ENCODE measurements around the gene HARS2.
"Not testable (repeated sequence)": the region's sequence is repeated elsewhere in the genome, so short reads cannot be mapped to it uniquely, and the experiment has no call there.

The HARS2 gene

GRCh38 chr5:140690941-140691924, at the start of gene HARS2, which contains the start of gene HARS1:
Gene HARS2 (plus strand): TSS chr5:140691455. CDS start chr5:140691649, 194 bp downstream.
Gene HARS1 (minus strand): TSS chr5:140691370. CDS start chr5:140691304, 66 bp downstream.
- in situ Hi-C loops (cut with MboI; ENCODE audit: low pct_unique_long_range_greater_than_20kb, low sequenced_read_pairs), result no loop called here
- peak; percentile 96 for DNase-seq

GRCh38 chr5:140641716-140642115, 49.5 kb upstream of the HARS2 start:
- no peak for DNase-seq
- in situ Hi-C loops (cut with MboI; ENCODE audit: low pct_unique_long_range_greater_than_20kb, low sequenced_read_pairs), result no loop called here

- no peak for DNase-seq
- in situ Hi-C loops (cut with MboI; ENCODE audit: low pct_unique_long_range_greater_than_20kb, low sequenced_read_pairs), result no loop called here
These were observed 48.5 kb upstream of the HARS2 start for GRCh38 chr5:140642718-140643117.

GRCh38 chr5:140647042-140647419, 44.2 kb upstream of the HARS2 start:
- no peak for DNase-seq
- in situ Hi-C loops (cut with MboI; ENCODE audit: low pct_unique_long_range_greater_than_20kb, low sequenced_read_pairs), result no loop called here

- in situ Hi-C loops (cut with MboI; ENCODE audit: low pct_unique_long_range_greater_than_20kb, low sequenced_read_pairs), result no loop called here
- no peak for DNase-seq
These were observed 32.4 kb upstream of the HARS2 start for GRCh38 chr5:140658870-140659269.

GRCh38 chr5:140660371-140660770, 30.9 kb upstream of the HARS2 start:
- in situ Hi-C loops (cut with MboI; ENCODE audit: low pct_unique_long_range_greater_than_20kb, low sequenced_read_pairs); DNase-seq: not testable (repeated sequence)

GRCh38 chr5:140664030-140664358, 27.3 kb upstream of the HARS2 start:
- DNase-seq, result no peak
- in situ Hi-C loops (cut with MboI; ENCODE audit: low pct_unique_long_range_greater_than_20kb, low sequenced_read_pairs), result no loop called here

- DNase-seq, result peak; percentile 97
- in situ Hi-C loops (cut with MboI; ENCODE audit: low pct_unique_long_range_greater_than_20kb, low sequenced_read_pairs), result no loop called here
These were observed 26.7 kb upstream of the HARS2 start, which contains the start of gene WDR55 for GRCh38 chr5:140664359-140665119. Gene WDR55 (plus strand): TSS chr5:140664904. CDS start chr5:140664913, 9 bp downstream.

- DNase-seq; in situ Hi-C loops (cut with MboI; ENCODE audit: low pct_unique_long_range_greater_than_20kb, low sequenced_read_pairs): not testable (repeated sequence)
These were observed 20.2 kb upstream of the HARS2 start for GRCh38 chr5:140671035-140671434.

GRCh38 chr5:140671472-140672125, 19.7 kb upstream of the HARS2 start:
- DNase-seq, result no peak
- in situ Hi-C loops (cut with MboI; ENCODE audit: low pct_unique_long_range_greater_than_20kb, low sequenced_read_pairs), result no loop called here

- no peak for DNase-seq
- in situ Hi-C loops (cut with MboI; ENCODE audit: low pct_unique_long_range_greater_than_20kb, low sequenced_read_pairs), result no loop called here
These were observed 18.6 kb upstream of the HARS2 start for GRCh38 chr5:140672455-140673186.

- in situ Hi-C loops (cut with MboI; ENCODE audit: low pct_unique_long_range_greater_than_20kb, low sequenced_read_pairs), result no loop called here
- DNase-seq, result no peak
These were observed 17.9 kb upstream of the HARS2 start, which contains the start of gene DND1 for GRCh38 chr5:140673187-140673976. Gene DND1 (minus strand): TSS chr5:140673576. CDS start chr5:140673542, 34 bp downstream.

GRCh38 chr5:140674211-140674610, 17.0 kb upstream of the HARS2 start:
- in situ Hi-C loops (cut with MboI; ENCODE audit: low pct_unique_long_range_greater_than_20kb, low sequenced_read_pairs), result no loop called here
- DNase-seq, result no peak

- DNase-seq, result no peak
- in situ Hi-C loops (cut with MboI; ENCODE audit: low pct_unique_long_range_greater_than_20kb, low sequenced_read_pairs), result no loop called here
These were observed 16.6 kb upstream of the HARS2 start for GRCh38 chr5:140674629-140675028.

GRCh38 chr5:140677947-140678346, 13.3 kb upstream of the HARS2 start:
- in situ Hi-C loops (cut with MboI; ENCODE audit: low pct_unique_long_range_greater_than_20kb, low sequenced_read_pairs), result no loop called here
- no peak for DNase-seq

- DNase-seq, result no peak
- in situ Hi-C loops (cut with MboI; ENCODE audit: low pct_unique_long_range_greater_than_20kb, low sequenced_read_pairs), result no loop called here
These were observed 12.3 kb upstream of the HARS2 start for GRCh38 chr5:140678993-140679392.

GRCh38 chr5:140690376-140690932, 801 bp upstream of the HARS2 start:
- no peak for DNase-seq
- in situ Hi-C loops (cut with MboI; ENCODE audit: low pct_unique_long_range_greater_than_20kb, low sequenced_read_pairs), result no loop called here

- DNase-seq, result no peak
- in situ Hi-C loops (cut with MboI; ENCODE audit: low pct_unique_long_range_greater_than_20kb, low sequenced_read_pairs), result no loop called here
These were observed 3.0 kb downstream of the HARS2 start for GRCh38 chr5:140694276-140694675.
